Ectodermal cell (in vitro differentiated cells): ENCODE results near the gene ITGB7.
"Not testable (repeated sequence)": the region's sequence is repeated elsewhere in the genome, so short reads cannot be mapped to it uniquely, and the experiment has no call there.

Experiments
- H3K27ac ChIP-seq: 2 replicates; pipeline ENCODE4 v1.7.0; 2013; ENCODE audit warnings: mild to moderate bottlenecking, low read depth, low read length; ENCODE audit not compliant: insufficient read depth, poor library complexity, severe bottlenecking
- H3K27me3 ChIP-seq: 2 replicates; pipeline ENCODE4 v1.7.0; 2013; ENCODE audit warnings: mild to moderate bottlenecking, low read length; ENCODE audit not compliant: insufficient read depth, control insufficient read depth, poor library complexity, severe bottlenecking
- H3K36me3 ChIP-seq: one replicate; pipeline ENCODE4 v1.7.0; 2013; ENCODE audit warnings: low read length; ENCODE audit not compliant: control insufficient read depth, insufficient read depth
- H3K4me1 ChIP-seq: one replicate; pipeline ENCODE4 v1.7.0; 2013; ENCODE audit warnings: low read length; ENCODE audit not compliant: control insufficient read depth, insufficient read depth
- H3K4me3 ChIP-seq: 2 replicates; pipeline ENCODE4 v1.7.0; 2013; ENCODE audit warnings: low read depth, low read length, control low read depth; ENCODE audit not compliant: insufficient read depth
- H3K9me3 ChIP-seq: 2 replicates; pipeline ENCODE4 v1.7.0; 2013; ENCODE audit warnings: mild to moderate bottlenecking, low read length, moderate library complexity; ENCODE audit not compliant: control insufficient read depth
- WGBS, 2 experiments: methylation state at CpG; one replicate each; pipeline ENCODE4 v1.1.7; 2013; ENCODE audit warnings: missing lambda C conversion rate in 2 of 2; 5-methylcytosine and 5-hydroxymethylcytosine counted together

ITGB7 gene

DNA sequence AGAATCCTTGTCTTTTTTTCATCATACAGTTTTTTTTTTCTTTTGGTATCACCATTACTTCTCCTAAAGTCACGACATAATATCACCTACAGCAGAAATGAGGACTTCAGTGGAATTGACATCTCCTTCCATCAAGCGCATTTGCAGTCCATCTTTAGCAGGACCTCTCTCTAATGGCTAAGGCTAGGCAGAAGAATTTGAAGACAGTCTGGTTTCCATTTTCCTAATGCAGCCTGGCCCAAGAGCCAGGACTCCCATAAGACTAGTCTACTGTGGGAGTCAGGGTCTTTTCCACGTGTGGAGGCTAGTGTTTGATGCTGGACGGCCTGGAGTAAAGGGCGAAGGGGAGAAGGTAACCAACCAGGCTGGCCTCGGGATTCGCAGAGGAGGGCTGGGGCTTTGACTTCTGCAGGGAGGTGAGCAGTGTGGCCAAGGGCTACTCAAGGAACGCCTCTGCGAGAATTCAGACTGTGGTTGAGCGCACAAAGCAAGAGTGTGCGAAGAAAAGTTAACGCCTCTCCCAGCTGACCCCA, 27.3 kb downstream of the ITGB7 start:
- peak overlapping the region; percentile 71 for H3K4me3 ChIP-seq
- H3K27ac ChIP-seq: peak overlapping the region; percentile 97
- 17 to 18% methylated on average over 12 of the region's 12 CpGs for WGBS, 2 experiments
- H3K9me3 ChIP-seq: no peaks in the 10 kb centered on the region
- H3K36me3 ChIP-seq: peaks cover 17% of the 10 kb centered on the region
- H3K27me3 ChIP-seq: no peaks in the 10 kb centered on the region
- H3K4me1 ChIP-seq: peaks cover 29% of the 10 kb centered on the region

DNA sequence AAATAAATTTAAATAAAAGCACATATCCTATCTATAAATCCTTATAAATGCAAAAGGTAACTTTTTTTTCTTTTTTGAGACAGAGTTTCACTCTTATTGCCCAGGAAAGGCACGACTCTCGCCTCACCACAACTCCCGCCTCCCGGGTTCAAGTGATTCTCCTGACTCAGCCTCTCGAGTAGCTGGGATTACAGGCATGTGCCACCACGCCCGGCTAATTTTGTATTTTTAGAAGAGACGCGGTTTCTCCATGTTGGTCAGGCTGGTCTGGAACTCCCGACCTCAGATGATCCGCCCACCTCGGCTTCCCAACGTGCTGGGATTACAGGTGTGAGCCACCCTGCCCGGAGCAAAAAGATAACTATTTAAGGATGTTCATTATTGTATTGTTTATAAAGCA, 28.2 kb downstream of the ITGB7 start:
- not testable (repeated sequence) for H3K27ac ChIP-seq, H3K9me3 ChIP-seq, H3K4me3 ChIP-seq, H3K27me3 ChIP-seq
- WGBS, 2 experiments: 89 to 95% methylated on average over 14 of the region's 14 CpGs
- H3K36me3 ChIP-seq: peaks cover 15% of the 10 kb centered on the region
- peaks cover 31% of the 10 kb centered on the region for H3K4me1 ChIP-seq

DNA sequence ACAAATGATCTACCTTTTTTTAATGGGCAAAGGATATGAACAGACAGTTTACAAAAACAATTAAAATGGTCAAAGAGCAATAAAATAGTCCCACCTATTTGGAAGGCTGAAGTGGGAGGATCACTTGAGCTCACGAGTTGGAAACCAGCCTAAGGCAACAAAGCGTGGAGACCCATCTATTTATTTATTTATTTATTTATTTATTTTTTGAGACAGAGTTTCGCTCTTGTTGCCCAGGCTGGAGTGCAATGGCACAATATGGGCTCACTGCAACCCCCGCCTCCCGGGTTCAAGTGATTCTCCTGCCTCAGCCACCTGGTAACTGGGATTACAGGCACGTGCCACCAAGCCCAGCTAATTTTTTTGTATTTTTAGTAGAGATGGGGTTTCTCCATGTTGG, 29.6 kb downstream of the ITGB7 start:
- H3K4me1 ChIP-seq: peaks cover 24% of the 10 kb centered on the region
- not testable (repeated sequence) for H3K36me3 ChIP-seq, H3K4me3 ChIP-seq, H3K27me3 ChIP-seq, H3K27ac ChIP-seq, H3K9me3 ChIP-seq
- 89 to 90% methylated on average over 4 to 6 of the region's 6 CpGs for WGBS, 2 experiments

DNA sequence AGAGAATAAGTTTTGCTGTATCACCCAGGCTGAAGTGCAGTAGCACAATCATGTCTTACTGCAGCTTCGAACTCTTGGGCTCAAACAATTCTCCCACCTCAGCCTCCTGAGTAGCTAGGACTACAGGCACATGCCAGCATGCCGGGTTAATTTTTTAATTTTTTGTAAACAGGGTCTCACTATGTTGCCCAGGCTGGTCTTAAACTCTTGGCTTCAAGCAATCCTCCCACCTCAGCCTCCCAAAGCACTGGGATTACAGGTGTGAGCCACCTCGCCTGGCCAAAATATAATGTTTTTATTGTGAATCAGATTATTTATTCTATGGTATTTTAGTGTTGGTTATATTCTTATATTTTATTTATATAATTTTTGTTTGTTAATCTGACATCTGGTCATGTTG, 30.3 kb downstream of the ITGB7 start:
- no peak overlapping the region for H3K27ac ChIP-seq
- H3K9me3 ChIP-seq: no peaks in the 10 kb centered on the region
- H3K27me3 ChIP-seq: peaks cover 5% of the 10 kb centered on the region
- H3K36me3 ChIP-seq: no peaks in the 10 kb centered on the region
- peaks cover 17% of the 10 kb centered on the region for H3K4me1 ChIP-seq
- H3K4me3 ChIP-seq: no peak overlapping the region
- WGBS, 2 experiments: 87 to 92% methylated on average over 2 to 3 of the region's 3 CpGs

DNA sequence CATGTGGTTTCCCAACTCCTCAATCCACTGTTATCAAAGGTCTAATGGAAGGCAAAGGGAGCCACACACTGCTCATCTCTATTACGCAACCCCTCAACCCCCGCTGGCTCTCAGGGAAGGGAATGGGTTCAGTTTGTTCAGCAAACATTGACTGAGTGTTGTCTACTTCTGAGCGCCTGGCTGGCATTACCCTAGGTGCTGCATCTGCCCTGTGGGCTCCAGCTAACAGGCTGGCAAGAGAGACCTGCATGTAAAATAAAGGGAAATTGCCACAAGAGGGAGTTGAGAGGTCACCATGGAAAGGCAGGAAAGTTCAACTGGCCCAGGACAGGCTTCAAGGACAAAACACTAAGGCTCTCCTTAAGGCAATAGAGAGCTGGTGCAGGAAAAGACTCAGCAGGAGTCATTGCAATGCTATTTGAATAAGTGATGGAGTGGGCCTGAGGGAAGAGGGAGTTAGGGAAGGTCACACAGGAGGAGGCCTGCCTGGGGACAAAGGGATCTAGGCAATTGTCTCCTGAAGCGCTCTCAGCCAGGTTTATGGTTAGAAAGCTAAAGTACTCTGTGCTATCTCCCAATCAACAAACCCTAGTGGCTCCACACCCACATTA, 32.1 kb downstream of the ITGB7 start:
- no peaks in the 10 kb centered on the region for H3K9me3 ChIP-seq
- H3K36me3 ChIP-seq: no peaks in the 10 kb centered on the region
- H3K4me1 ChIP-seq: peaks cover 13% of the 10 kb centered on the region
- peaks cover 5% of the 10 kb centered on the region for H3K27me3 ChIP-seq
- WGBS, 2 experiments: 16 to 17% methylated on average over 4 of the region's 4 CpGs
- H3K27ac ChIP-seq: no peak overlapping the region
- no peak overlapping the region for H3K4me3 ChIP-seq

DNA sequence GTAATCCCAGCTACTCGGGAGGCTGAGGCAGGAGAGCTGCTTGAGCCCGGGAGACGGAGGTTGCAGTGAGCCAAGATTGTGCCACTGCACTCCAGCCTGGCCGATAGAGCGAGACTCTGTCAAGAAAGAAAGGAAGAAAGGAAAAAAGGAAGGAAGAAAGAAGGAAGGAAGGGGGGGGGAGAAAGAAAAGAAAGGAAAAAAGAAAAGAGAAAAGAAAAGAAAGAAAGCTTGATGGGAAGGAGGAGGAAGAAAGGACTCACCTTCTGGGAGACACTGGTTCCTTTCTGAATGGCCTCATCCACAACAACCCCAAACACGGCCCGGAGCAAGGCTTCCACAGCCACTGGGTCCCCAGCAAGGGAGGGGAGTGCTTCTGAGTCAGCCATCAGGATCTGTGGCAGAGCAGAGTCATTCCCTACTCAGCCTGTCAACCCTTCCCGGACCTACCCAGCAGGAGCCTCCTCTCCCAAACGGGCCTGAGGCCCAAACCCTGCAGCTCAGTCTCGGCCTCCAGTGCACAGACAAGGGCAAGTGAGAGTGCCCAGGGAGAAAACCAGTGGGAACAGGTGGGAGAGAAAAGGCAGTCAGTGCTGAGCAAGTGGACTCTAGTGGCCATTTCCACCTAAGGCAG, 33.9 kb downstream of the ITGB7 start:
- H3K36me3 ChIP-seq: no peaks in the 10 kb centered on the region
- H3K27ac ChIP-seq: no peak overlapping the region
- H3K27me3 ChIP-seq: peaks cover 5% of the 10 kb centered on the region
- H3K4me1 ChIP-seq: peaks cover 4% of the 10 kb centered on the region
- H3K4me3 ChIP-seq: no peak overlapping the region
- no peaks in the 10 kb centered on the region for H3K9me3 ChIP-seq
- WGBS, 2 experiments: 80 to 81% methylated on average over 10 of the region's 10 CpGs

DNA sequence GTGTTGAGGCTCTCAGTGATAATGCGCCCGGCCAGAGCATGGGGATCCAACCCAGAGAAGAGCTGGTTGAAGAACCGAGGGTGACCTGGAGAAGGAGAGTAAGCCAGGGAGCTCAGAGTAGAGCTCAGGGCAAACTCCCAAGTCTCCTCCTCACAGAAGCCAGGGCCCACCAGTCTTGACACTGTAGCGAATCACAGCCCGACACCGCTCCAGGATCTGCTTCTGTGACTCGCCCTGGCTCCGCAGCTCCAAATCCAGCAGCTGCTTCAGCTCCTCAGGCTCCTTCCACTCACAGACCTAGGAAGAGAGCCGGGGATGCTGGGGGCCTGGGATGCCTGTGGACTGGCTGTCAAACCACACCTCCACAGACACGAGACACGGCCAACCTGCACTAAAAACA, 34.7 kb downstream of the ITGB7 start:
- no peaks in the 10 kb centered on the region for H3K36me3 ChIP-seq
- H3K27ac ChIP-seq: no peak overlapping the region
- WGBS, 2 experiments: 93 to 96% methylated on average over 11 of the region's 11 CpGs
- H3K9me3 ChIP-seq: no peaks in the 10 kb centered on the region
- H3K27me3 ChIP-seq: peaks cover 5% of the 10 kb centered on the region
- H3K4me1 ChIP-seq: peaks cover 4% of the 10 kb centered on the region
- H3K4me3 ChIP-seq: no peak overlapping the region

DNA sequence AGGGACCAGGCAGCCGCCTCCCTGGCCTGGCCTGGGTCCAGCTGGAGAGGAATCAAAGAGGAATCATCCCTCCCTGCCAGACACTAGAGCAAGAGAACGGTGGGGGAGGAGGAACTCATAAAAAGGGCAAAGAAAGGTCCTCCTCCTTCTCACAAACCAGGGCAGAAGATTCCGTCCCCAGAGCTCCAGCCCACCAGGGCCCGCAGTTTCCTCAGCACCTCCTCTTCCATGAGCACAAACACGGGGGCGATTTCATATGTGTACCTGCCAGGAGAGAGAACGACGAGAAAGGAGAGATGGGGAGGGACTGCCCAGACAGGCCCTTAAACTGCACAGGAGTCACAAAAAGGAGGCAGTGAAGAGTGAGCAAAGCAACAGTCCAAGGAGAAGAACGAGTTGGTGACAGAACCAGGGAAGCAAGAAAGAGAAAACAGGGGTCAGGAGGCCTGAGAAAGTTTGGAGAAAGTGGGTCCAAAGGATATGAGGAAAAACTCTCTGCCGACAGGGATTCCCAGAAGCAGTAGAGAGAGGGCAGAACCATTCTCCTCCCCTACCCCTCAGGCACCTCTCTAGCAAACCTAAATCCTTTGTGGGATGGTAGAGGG, 35.2 kb downstream of the ITGB7 start:
- peaks cover 5% of the 10 kb centered on the region for H3K27me3 ChIP-seq
- H3K4me3 ChIP-seq: no peak overlapping the region
- peaks cover 4% of the 10 kb centered on the region for H3K4me1 ChIP-seq
- no peaks in the 10 kb centered on the region for H3K36me3 ChIP-seq
- H3K9me3 ChIP-seq: no peaks in the 10 kb centered on the region
- no peak overlapping the region for H3K27ac ChIP-seq
- WGBS, 2 experiments: 84 to 87% methylated on average over 9 to 10 of the region's 10 CpGs

DNA sequence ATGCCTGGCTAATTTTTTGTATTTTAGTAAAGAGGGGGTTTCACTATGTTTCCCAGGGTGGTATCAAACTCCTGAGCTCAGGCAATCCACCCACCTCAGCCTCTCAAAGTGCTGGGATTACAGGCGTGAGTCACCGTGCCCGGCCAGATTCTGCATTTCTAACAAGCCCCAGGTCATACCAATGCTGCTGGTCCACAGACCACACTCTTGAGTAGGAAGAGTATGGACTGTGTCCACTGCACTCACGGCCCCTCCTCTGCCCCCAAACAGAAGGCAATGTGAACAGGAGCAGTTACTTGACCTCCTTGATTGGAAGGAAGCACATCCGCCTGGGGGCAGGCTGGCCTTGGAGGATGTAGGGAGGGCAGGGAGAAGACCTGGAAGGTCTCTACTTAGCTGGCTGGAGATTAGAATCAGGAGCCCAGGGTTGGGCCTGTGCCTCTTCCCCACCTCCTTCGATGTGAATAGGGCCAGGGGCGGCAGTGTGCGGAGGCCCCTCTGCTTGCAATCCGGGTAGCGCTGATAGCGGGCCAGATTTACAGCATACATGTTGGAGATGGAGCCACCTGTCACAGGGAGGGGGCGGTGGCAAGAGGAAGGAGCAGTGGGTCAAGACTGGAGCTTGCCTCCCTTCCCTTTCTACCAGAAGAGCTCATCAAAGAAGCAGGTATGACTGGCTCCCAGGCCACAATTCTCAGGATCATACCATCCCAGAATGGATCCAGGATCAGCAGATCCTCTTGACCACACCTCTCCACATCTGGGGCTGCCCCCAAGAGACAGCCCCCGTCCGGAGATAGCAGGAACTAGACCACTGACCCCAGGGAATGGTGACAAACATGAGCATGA, 36.0 kb downstream of the ITGB7 start:
- H3K36me3 ChIP-seq: no peaks in the 10 kb centered on the region
- H3K27me3 ChIP-seq: peaks cover 5% of the 10 kb centered on the region
- H3K9me3 ChIP-seq: no peaks in the 10 kb centered on the region
- H3K27ac ChIP-seq: no peak overlapping the region
- 89 to 90% methylated on average over 14 of the region's 14 CpGs for WGBS, 2 experiments
- no peak overlapping the region for H3K4me3 ChIP-seq
- peaks cover 4% of the 10 kb centered on the region for H3K4me1 ChIP-seq

DNA sequence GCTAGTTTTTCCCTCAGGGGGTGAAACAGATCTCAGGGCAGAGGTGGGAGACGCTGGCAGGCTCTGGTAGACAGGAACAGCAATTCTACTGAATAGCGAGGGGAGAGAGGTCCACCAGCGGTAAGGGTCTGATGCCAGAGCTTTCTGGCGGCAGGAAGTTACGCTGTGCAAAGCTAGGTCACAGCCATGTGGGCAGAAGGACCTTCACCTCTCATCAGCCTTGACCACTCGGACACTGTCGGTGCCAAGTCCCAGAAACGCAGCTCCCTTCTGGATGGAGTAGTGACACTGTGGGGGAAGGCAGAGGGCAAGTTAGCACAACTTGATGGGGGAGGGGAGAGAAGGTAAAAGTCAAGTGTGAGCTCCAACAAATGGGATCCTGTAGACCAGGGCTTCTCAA, 36.8 kb downstream of the ITGB7 start:
- Histone ChIP-seq H3K27me3 (peaks cover 5% of the 10 kb centered on the region), H3K4me1 (peaks cover 4% of the 10 kb centered on the region), H3K4me3 (no peak overlapping the region), H3K36me3 (no peaks in the 10 kb centered on the region), H3K27ac (no peak overlapping the region), H3K9me3 (no peaks in the 10 kb centered on the region)
- WGBS, 2 experiments: 86 to 88% methylated on average over 8 of the region's 8 CpGs
